GM12878 (cell line): ENCODE data around the gene PLCG1. TPM values are rescaled to one million over a fixed set of nuclear protein-coding genes. Genes with fewer than 3 reads are reported as not detected.

Experiments used
- ATAC-seq: fragments of 200-7000 bp; cut with Tn5 transposase; 3 replicates; pipeline ENCODE4 v1.9.1; 2020; ENCODE audit warnings: mild to moderate bottlenecking, moderate library complexity
- Bru-seq: library from RNA; stranded (reverse); fragments of 400-500 nt; gene quantifications from one replicate; lab custom pipeline; 2021; lab: Mats Ljungman, UMichigan
- BruChase-seq, 2 experiments: library from RNA; stranded (reverse); fragments of 400-500 nt; gene quantifications; one replicate each; lab custom pipeline; 2021; lab: Mats Ljungman, UMichigan
- BruUV-seq: library from RNA; stranded (reverse); fragments of 400-500 nt; replicated peaks from 2 replicates; lab custom pipeline; 2021; lab: Mats Ljungman, UMichigan
- CTCF ChIA-PET: fragments of 300-600 bp; sonication (Branson Sonifier 250); formaldehyde crosslinking; extraction: SDS; loops from one replicate; lab custom pipeline; 2021; ENCODE audit warnings: inconsistent platforms; lab: Yijun Ruan, JAX
- POLR2A ChIA-PET: fragments of 350-600 bp; formaldehyde crosslinking; extraction: SDS; loops from one replicate; lab custom pipeline; 2021; ENCODE audit warnings: inconsistent platforms; lab: Charles Lee
- RAD21 ChIA-PET: fragments of 300-600 bp; sonication (Branson Sonifier 250); formaldehyde crosslinking; loops from one replicate; lab custom pipeline; 2023; ENCODE audit warnings: antibody characterized with exemption; ENCODE audit not compliant: unreplicated experiment; lab: Charles Lee
- SMC1A ChIA-PET: fragments of 300-600 bp; sonication (Branson Sonifier 250); formaldehyde crosslinking; loops from one replicate; lab custom pipeline; 2023; ENCODE audit not compliant: unreplicated experiment, uncharacterized antibody; lab: Charles Lee
- DNase-seq: peaks from one replicate; pipeline ENCODE4 v3.0.0-alpha.2; 2011; ENCODE audit warnings: low read depth, low spot score
- FAIRE-seq: peaks from 3 replicates; lab custom pipeline; 2011; peaks lifted over from hg19 to GRCh38; lab: Jason Lieb, UNC
- H2AFZ ChIP-seq: 2 replicates; pipeline ENCODE4 v1.6.0; 2011; ENCODE audit warnings: low read depth, low read length, control low read depth; ENCODE audit not compliant: control insufficient read depth
- H3K27ac ChIP-seq: 2 replicates; pipeline ENCODE4 v1.5.1; 2011; ENCODE audit warnings: control low read depth; ENCODE audit not compliant: control insufficient read depth, insufficient read depth
- H3K27me3 ChIP-seq, 2 experiments: replicated peaks in 1 of 2; 2 replicates each; pipeline versions ENCODE4 v1.6.0 to v1.6.1; 2011; ENCODE audit warnings: low read length in 1 of 2; ENCODE audit not compliant: control insufficient read depth in 2 of 2, insufficient read depth in 2 of 2
- H3K36me3 ChIP-seq, 2 experiments: 2 replicates each; pipeline ENCODE4 v1.5.1; 2011; ENCODE audit warnings: low read length in 1 of 2; ENCODE audit not compliant: control insufficient read depth in 2 of 2, insufficient read depth in 2 of 2
- H3K4me1 ChIP-seq: 2 replicates; pipeline ENCODE4 v1.6.1; 2011; ENCODE audit warnings: mild to moderate bottlenecking, low read length, moderate library complexity, mixed read lengths; ENCODE audit not compliant: control insufficient read depth, insufficient read depth
- H3K4me2 ChIP-seq: 2 replicates; pipeline ENCODE4 v1.6.0; 2011; ENCODE audit warnings: control low read depth; ENCODE audit not compliant: control insufficient read depth, insufficient read depth
- H3K4me3 ChIP-seq: fragments of 200-600 bp; sonication (generic); 2 replicates; pipeline ENCODE4 v1.5.1; 2016
- H3K79me2 ChIP-seq: 2 replicates; pipeline ENCODE4 v1.6.0; 2011; ENCODE audit warnings: low read length; ENCODE audit not compliant: control insufficient read depth, insufficient read depth
- H3K9ac ChIP-seq: 2 replicates; pipeline ENCODE4 v1.8.0; 2011; ENCODE audit warnings: low read length, control low read depth, mixed read lengths; ENCODE audit not compliant: control insufficient read depth, insufficient read depth
- H3K9me3 ChIP-seq: replicated peaks from 3 replicates; pipeline ENCODE4 v1.5.1; 2011; ENCODE audit warnings: mild to moderate bottlenecking, low read length; ENCODE audit not compliant: control insufficient read depth, insufficient read depth
- H4K20me1 ChIP-seq: 2 replicates; pipeline ENCODE4 v1.6.0; 2011; ENCODE audit not compliant: control insufficient read depth, insufficient read depth
- ASH2L ChIP-seq: fragments of 300-600, 200-600 bp; sonication (generic); IDR thresholded peaks from 2 replicates; pipeline ENCODE4 v1.6.1; 2017; ENCODE audit warnings: low read depth, mild to moderate bottlenecking, borderline replicate concordance
- CBFB ChIP-seq: IDR thresholded peaks from 2 replicates; pipeline ENCODE4 v1.6.1; 2016; ENCODE audit warnings: antibody characterized with exemption, low read depth
- CBX5 ChIP-seq: sonication (generic); IDR thresholded peaks from 2 replicates; pipeline ENCODE4 v1.6.1; 2016; ENCODE audit warnings: low read depth, moderate library complexity, mild to moderate bottlenecking, inconsistent platforms
- GABPA ChIP-seq: IDR thresholded peaks from 2 replicates; pipeline ENCODE4 v1.6.1; 2014; ENCODE audit warnings: antibody characterized with exemption, low read depth, mild to moderate bottlenecking, inconsistent platforms
- KAT2A ChIP-seq: conservative IDR thresholded peaks from 2 replicates; pipeline ENCODE4 v1.6.1; 2011; ENCODE audit warnings: low read depth, low read length; ENCODE audit not compliant: control insufficient read depth
- LARP7 ChIP-seq: fragments of 450-650 bp; IDR thresholded peaks from 2 replicates; pipeline ENCODE4 v1.6.1; 2017; ENCODE audit warnings: mild to moderate bottlenecking
- MTA3 ChIP-seq: IDR thresholded peaks from 2 replicates; pipeline ENCODE4 v1.6.1; 2012; ENCODE audit warnings: low read length, inconsistent platforms, borderline replicate concordance
- RAD21 ChIP-seq: IDR thresholded peaks from 2 replicates; pipeline ENCODE4 v1.6.1; 2011; ENCODE audit warnings: mild to moderate bottlenecking, low read depth, low read length, moderate library complexity; ENCODE audit not compliant: insufficient read depth
- STAT3 ChIP-seq: IDR thresholded peaks from 2 replicates; pipeline ENCODE4 v1.6.1; 2011; ENCODE audit warnings: low read depth, low read length, improper control_type of control experiment
- SUZ12 ChIP-seq: fragments of 200-600 bp; sonication (generic); IDR thresholded peaks from one replicate; pipeline ENCODE4 v1.6.1; 2018; ENCODE audit warnings: antibody characterized with exemption, mild to moderate bottlenecking; ENCODE audit not compliant: unreplicated experiment
- ZNF217 ChIP-seq: fragments of 450-650 bp; IDR thresholded peaks from 2 replicates; pipeline ENCODE4 v1.6.1; 2017; ENCODE audit warnings: antibody characterized with exemption, mild to moderate bottlenecking
- WGBS: methylation state at CpG from one replicate; pipeline ENCODE4 v1.1.6; 2016; ENCODE audit warnings: low lambda C conversion rate; ENCODE audit not compliant: insufficient replicate concordance, insufficient coverage; ENCODE audit errors: missing lambda C conversion rate; 5-methylcytosine and 5-hydroxymethylcytosine counted together
- in situ Hi-C: fragments of 300-500 bp; cut with MboI; formaldehyde crosslinking; loops from 9 replicates; pipeline ENCODE4 v1.14.3; 2018; ENCODE audit warnings: mixed read lengths
- intact Hi-C: fragments of 100-400 bp; cut with micrococcal nuclease; formaldehyde crosslinking; loops from one replicate; pipeline ENCODE4 v1.14.2; 2022; ENCODE audit not compliant: unreplicated experiment
- long read RNA-seq, 2 experiments: library from polyadenylated mRNA; unstranded; transcript quantifications; one replicate each; pipeline ENCODE4 v2.0.0, GENCODE V29; 2019 to 2020
- polyA minus RNA-seq, 3 experiments: library from RNA; depleted of rRNA, polyadenylated mRNA; stranded (reverse); fragments of >200 nt; gene quantifications; 2 replicates each; pipeline ENCODE4 v1.2.3, GENCODE V29; 2011
- polyA plus RNA-seq, 11 experiments: library from polyadenylated mRNA; depleted of rRNA in 4 of 11; unstranded in 6 of 11; stranded (reverse) in 5 of 11; fragments of >200 nt; fragmentation: Nextera tagmentation in 4 of 11; fragmentation: Illumina TruSeq in 1 of 11; extraction: Ambion mirVana in 4 of 11; extraction: Trizol in 1 of 11; gene quantifications; 1 replicate in 1 of 11; 2 replicates in 10 of 11; pipeline versions ENCODE4 v1.2.1 to v1.2.3, GENCODE V29; 2011 to 2016; ENCODE audit warnings: inconsistent platforms in 2 of 11, missing spikeins in 2 of 11, low read depth in 1 of 11
- total RNA-seq, 4 experiments: library from RNA; depleted of rRNA in 3 of 4; stranded (reverse); fragments of >200 nt in 3 of 4; fragmentation: Illumina TruSeq in 1 of 4; extraction: Trizol in 1 of 4; gene quantifications; 2 replicates each; pipeline versions ENCODE4 v1.2.1 to v1.2.3, GENCODE V29; 2013 to 2021
- TF ChIP-seq, protein P1 (sequence below): IDR thresholded peaks from 2 replicates; pipeline ENCODE4 v1.6.1; 2012; ENCODE audit warnings: low read depth, low read length, improper control_type of control experiment
- TF ChIP-seq, protein P2 (sequence below): fragments of 450-650 bp; conservative IDR thresholded peaks from 2 replicates; pipeline ENCODE4 v1.6.1; 2017; ENCODE audit warnings: mild to moderate bottlenecking, moderate library complexity

The PLCG1 gene
- total RNA-seq (2013; cell fraction: nucleolus; rRNA removed): 292 and 309 TPM in 2 replicates
- total RNA-seq (2014; rRNA removed) (48.4 and 55.4 TPM in 2 replicates), total RNA-seq (2014; rRNA removed; fragmentation: Illumina TruSeq; extraction: Trizol) (39.3 and 39.5 TPM in 2 replicates), total RNA-seq (2021) (78.6 and 85.4 TPM in 2 replicates), polyA plus RNA-seq (2011; rRNA removed) (61.7 and 114 TPM in 2 replicates), polyA plus RNA-seq (2014; fragmentation: Illumina TruSeq; extraction: Trizol) (29.2 and 51.0 TPM in 2 replicates), polyA plus RNA-seq (2014; fragmentation: Nextera tagmentation; extraction: Ambion mirVana) (1 to 10 TPM; 2.6 to 3.0 TPM), polyA plus RNA-seq (2014; rRNA removed) (70.4 and 85.0 TPM in 2 replicates), polyA plus RNA-seq (2016; fragmentation: Nextera tagmentation; extraction: Ambion mirVana) (10 to 100 TPM; 12.8 to 13.0 TPM), polyA minus RNA-seq (2011; rRNA and poly(A)+ RNA removed) (123 and 185 TPM in 2 replicates), Bru-seq, nascent RNA (percentile 80 among the genes with signal in this experiment), BruChase-seq, experiment 1, labeled RNA remaining after a 6-hour chase (percentile 88 among the genes with signal in this experiment), BruChase-seq, experiment 2, labeled RNA remaining after a 2-hour chase (percentile 81 among the genes with signal in this experiment)
- 53.5 TPM for polyA plus RNA-seq (2011; ENCODE audit: low read depth)
- 117 and 135 TPM in 2 replicates for polyA plus RNA-seq (2011; cell fraction: cytosol; rRNA removed)
- polyA plus RNA-seq (2011; cell fraction: nucleus; rRNA removed): 795 and 878 TPM in 2 replicates
- 67.5 and 102 TPM in 2 replicates for polyA plus RNA-seq (2012)
- polyA minus RNA-seq (2011; cell fraction: cytosol; rRNA and poly(A)+ RNA removed): 60.8 and 65.4 TPM in 2 replicates
- polyA minus RNA-seq (2011; cell fraction: nucleus; rRNA and poly(A)+ RNA removed): 200 and 222 TPM in 2 replicates
- long read RNA-seq, experiment 1: 0 reads
- long read RNA-seq, experiment 2, partial matches to known transcripts: 4 of 7 reads
- long read RNA-seq, experiment 2, other reads (novel, unspliced or antisense): 3 of 7 reads

DNA sequence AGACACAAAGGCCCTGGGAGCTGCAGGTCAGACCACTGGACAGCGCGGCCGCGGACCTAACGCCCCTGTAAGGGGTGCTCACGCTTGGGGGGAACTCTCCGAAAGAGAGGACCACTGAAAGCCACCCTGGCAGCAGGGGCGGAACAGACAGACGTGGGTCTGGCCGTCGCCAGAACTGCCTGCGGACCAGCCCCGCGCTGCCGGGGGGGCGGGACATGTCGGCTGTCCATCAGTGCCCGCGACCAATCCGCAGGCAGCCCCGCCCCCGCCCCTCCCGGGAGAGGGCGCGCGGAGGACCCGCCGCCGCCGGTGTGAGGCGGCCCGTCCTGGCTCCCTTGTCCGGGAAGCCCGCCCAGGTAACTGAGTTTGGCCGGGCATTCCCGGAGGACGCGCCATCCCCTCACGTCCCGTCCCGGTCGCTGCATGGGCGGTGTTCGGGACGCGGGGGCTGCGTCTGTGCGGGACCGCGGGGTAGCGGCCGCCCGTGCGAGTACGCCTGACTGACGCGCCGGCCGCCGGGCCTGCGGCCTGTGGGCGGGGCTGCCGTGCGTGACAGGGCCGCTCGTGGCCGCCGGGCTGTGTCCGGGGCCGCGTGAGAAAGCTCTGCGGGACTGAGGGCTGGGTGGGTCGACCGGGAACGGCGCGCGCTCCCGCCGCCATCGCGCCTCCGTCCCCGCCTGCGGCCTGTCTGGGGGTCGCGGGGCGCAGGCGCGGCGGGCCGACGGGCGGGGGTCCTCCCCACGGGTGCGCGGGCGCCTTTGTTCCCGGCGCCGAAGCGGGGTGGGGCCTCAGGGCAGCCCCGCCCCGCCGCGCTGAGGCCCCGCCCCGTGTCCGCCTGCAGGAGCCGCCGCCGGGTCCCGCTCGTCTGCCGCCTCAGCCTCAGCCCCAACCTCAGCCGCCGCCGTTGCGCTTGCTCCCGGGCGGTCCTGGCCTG is at the start of gene PLCG1:
PLCG1 (plus strand) TSS at position 864 of the 934 bp plus-strand sequence. CDS start 99 bp downstream, outside the sequence.
- H3K27ac ChIP-seq: peak within 1 kb of the TSS; percentile 88
- no peaks in the 10 kb centered on the region for H3K27me3 ChIP-seq
- H3K9ac ChIP-seq: peak within 1 kb of the TSS; percentile 90
- in situ Hi-C loops: no loop called here
- peaks cover 56% of the 10 kb centered on the region for H3K4me1 ChIP-seq
- WGBS: 1% methylated on average over 53 of the region's 121 CpGs
- H3K79me2 ChIP-seq: peaks cover 50% of the 10 kb centered on the region
- CTCF ChIA-PET: interaction anchor here (0.6 to 6.2 kb wide), 22 partner anchors 7 to 209 kb away, joined by 3 to 110 read pairs (median 12); partner anchors contain the start of gene LPIN3
- ATAC-seq (peak; percentile 63), FAIRE-seq (no peak), DNase-seq (no peak)
- peak within 1 kb of the TSS; percentile 96 for H3K4me2 ChIP-seq
- H4K20me1 ChIP-seq: 0 out of 2 replicates have a peak, but pooled peaks cover under 1% of the 10 kb centered on the region
- RAD21 ChIA-PET: interaction anchor here (0.6 to 7.8 kb wide), 10 partner anchors 15 to 203 kb away, joined by 3 to 72 read pairs (median 4); no protein-coding TSS in a partner anchor
- intact Hi-C loops: loop anchor here (5.0 kb wide), 1 partner anchor 180 kb away; the partner anchor contains the start of gene ZHX3
- SMC1A ChIA-PET: interaction anchor here (0.7 to 5.9 kb wide), 13 partner anchors 12 to 201 kb away, joined by 3 to 71 read pairs (median 20); no protein-coding TSS in a partner anchor
- H2AFZ ChIP-seq: peak within 1 kb of the TSS; percentile 90
- no TSS peak for BruUV-seq
- no peaks in the 10 kb centered on the region for H3K9me3 ChIP-seq
- POLR2A ChIA-PET: interaction anchor here (0.5 to 11.3 kb wide), 4 partner anchors 20 to 118 kb away, joined by 3 to 84 read pairs (median 16); no protein-coding TSS in a partner anchor
- no peaks in the 10 kb centered on the region; a peak in 1 of 4 replicates for H3K36me3 ChIP-seq
- peak within 1 kb of the TSS; percentile 81 for H3K4me3 ChIP-seq
- TF ChIP-seq, protein P1, sequence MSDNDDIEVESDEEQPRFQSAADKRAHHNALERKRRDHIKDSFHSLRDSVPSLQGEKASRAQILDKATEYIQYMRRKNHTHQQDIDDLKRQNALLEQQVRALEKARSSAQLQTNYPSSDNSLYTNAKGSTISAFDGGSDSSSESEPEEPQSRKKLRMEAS: no peak
- TF ChIP-seq RAD21: no peak
- no peak for TF ChIP-seq GABPA
- TF ChIP-seq SUZ12: no peak
- no peak for TF ChIP-seq MTA3
- TF ChIP-seq LARP7: peak; percentile 90
- TF ChIP-seq ASH2L: no peak
- peak; percentile 80; the same call in 1 of the 2 replicates for TF ChIP-seq ZNF217
- TF ChIP-seq CBX5: no peak
- TF ChIP-seq KAT2A: no peak
- TF ChIP-seq STAT3: no peak
- TF ChIP-seq, protein P2, sequence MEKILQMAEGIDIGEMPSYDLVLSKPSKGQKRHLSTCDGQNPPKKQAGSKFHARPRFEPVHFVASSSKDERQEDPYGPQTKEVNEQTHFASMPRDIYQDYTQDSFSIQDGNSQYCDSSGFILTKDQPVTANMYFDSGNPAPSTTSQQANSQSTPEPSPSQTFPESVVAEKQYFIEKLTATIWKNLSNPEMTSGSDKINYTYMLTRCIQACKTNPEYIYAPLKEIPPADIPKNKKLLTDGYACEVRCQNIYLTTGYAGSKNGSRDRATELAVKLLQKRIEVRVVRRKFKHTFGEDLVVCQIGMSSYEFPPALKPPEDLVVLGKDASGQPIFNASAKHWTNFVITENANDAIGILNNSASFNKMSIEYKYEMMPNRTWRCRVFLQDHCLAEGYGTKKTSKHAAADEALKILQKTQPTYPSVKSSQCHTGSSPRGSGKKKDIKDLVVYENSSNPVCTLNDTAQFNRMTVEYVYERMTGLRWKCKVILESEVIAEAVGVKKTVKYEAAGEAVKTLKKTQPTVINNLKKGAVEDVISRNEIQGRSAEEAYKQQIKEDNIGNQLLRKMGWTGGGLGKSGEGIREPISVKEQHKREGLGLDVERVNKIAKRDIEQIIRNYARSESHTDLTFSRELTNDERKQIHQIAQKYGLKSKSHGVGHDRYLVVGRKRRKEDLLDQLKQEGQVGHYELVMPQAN: peak; percentile 67
- TF ChIP-seq CBFB: no peak
